HG03095 (cell line): ENCODE data around the gene PTPRN2.
"Not testable (repeated sequence)": the region's sequence is repeated elsewhere in the genome, so short reads cannot be mapped to it uniquely, and the experiment has no call there.

ENCODE experiments used
- ATAC-seq: cut with Tn5 transposase; IDR thresholded peaks from one replicate; pipeline ENCODE4 v1.9.1; 2021; ENCODE audit warnings: moderate library complexity; ENCODE audit not compliant: unreplicated experiment

Gene PTPRN2

DNA sequence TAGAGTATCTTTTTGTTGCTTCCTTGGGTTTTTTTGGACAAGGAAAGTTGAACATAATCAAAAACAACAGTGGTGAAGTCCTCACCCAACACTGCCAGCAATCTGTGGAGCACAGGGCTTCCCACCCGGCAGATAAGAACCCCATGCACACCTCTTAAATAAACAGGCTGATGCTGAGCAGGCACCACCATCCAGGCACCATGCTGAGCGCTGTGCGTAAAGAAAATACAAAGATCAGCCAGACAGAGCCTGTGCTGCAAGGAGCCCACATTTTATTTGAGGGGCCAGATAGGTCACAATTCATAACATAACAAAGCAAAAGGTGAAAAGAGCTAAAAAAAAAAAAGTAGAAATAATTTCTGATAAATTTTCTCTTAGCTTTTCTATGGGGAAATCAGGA lies 231.2 kb downstream of the PTPRN2 start:
- no peak for ATAC-seq

DNA sequence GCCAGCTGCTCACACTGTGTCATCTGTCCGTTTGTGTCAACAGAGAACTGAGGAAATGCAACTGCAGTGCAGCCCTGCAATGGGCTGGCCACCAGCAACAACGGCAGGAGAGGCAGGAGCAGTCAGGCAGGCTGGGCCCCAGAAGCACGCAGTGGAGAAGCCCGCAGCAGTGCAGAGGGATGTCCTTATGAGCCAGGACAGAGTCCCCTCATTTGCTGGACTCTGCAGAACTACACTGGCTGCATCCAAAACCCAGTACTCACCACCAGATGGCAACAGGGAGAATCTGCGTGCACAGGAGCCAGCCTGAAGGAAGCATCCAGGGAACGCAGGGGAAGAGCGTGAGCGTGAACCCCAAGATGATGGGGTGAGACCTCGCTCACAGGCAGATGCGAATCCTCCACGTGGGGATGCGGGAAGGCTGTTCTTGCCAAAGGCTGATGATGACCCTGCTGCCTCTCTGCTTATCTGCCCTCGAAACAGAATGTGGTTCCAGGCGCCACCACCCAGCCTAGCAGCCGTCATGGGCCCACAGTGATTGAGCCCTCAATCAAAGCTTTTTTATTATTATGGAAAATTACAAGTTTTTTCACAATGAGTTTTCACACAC lies 232.1 kb downstream of the PTPRN2 start:
- ATAC-seq, result no peak

DNA sequence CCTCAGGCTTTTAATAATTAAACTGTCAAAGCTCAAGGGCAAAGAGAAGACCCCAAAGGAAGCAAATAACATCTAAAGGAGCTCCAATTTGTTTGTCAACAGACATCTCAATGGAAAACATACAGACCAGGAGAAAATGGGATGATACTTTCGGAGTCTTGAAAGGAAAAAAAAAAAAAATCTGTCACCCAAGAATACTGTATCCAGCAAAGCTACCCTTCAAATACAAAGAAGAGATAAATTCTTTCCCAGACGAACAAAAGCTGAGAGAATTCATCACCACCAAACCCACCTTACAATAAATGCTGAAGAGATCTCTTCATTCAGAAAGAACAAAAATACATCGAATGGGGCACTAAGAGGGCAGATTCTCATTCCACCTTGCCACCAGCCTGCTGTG lies 232.8 kb downstream of the PTPRN2 start:
- no peak for ATAC-seq

DNA sequence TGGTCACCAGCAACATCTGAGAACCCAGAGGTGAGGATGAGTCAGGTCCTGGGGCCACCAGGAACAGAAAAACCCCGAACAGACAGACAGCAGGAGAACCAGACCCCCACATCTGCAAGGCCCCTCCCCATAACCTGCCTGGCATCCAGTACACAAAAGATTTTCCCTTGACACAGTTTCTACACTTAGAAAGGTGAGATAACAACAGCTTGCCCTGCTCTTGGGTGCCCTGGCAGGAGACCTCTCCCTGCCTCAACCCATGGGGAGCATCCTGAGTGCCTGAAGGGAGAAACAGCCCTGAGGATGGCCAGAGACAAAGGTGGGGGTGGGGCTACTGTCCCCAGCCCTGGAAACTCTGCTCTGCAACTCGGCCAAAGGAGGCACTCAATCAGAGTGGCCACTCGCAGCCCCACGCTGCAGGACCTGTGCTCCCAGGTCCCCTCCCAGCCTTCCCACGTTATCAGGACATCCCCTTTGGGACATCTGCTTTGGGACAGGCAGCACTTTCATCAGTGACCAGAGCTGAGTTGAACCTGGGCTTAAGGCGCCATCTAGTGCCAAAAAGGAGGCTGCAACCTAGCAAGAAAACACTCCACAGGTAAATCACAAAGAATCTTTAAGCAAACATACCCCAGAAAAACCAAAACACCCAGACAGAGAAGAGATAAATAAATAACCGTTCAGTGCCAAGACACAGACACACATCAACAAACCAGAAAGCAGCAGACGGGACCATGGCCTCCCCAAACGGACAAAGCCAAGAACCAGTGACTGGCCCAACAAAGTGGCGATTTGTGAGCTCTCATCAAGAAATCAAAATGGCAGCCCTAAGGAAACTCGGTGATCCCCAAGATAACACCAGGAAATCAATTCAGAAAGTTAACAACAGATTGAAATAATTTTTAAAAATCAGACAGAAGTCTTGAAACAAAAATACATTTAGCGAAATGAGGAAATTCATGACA lies 233.7 kb downstream of the PTPRN2 start:
- ATAC-seq, result no peak

DNA sequence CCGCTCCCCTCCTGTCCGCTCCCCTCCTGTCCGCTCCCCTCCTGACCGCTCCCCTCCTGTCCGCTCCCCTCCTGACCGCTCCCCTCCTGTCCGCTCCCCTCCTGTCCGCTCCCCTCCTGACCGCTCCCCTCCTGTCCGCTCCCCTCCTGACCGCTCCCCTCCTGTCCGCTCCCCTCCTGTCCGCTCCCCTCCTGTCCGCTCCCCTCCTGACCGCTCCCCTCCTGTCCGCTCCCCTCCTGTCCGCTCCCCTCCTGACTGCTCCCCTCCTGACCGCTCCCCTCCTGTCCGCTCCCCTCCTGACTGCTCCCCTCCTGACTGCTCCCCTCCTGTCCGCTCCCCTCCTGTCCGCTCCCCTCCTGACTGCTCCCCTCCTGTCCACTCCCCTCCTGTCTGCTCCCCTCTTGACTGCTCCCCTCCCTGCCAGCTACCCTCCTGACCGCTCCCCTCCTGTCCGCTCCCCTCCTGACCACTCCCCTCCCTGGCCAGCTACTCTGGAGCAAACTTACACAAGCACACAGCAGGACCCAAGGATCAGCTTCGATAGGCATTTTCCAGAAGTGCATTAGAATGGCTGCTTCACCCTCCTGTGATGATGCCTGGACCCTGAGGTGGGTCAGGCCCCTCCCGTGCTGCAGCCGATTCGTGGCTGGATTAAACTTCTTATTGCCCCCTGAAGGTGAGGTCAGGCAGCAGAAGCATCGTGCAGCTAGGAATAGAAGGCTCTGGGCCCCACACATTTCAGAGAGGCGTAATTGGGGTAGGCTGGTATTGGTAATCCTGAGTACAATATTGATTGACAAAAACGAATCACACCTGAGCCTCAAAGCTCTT lies 235.5 kb downstream of the PTPRN2 start:
- ATAC-seq, result not testable (repeated sequence)

DNA sequence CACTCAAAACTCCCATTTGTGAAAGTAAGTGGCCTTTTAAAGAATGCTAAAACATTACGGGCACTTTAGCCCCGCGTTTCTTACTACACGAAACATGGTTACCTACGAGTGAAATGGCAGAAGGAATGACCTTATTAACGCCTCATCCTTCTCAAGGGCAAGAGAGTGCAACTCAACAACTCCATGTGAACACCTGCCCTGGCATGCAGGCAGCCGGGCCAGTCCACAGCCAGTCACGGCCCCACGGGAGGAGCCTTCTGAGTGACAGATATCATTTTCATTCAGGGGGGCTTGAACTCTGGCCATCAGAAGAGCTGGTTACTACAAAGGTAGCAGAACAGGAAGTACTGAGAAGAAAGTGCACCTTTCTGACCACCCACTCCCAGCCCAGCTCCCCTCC lies 236.1 kb downstream of the PTPRN2 start:
- no peak for ATAC-seq

DNA sequence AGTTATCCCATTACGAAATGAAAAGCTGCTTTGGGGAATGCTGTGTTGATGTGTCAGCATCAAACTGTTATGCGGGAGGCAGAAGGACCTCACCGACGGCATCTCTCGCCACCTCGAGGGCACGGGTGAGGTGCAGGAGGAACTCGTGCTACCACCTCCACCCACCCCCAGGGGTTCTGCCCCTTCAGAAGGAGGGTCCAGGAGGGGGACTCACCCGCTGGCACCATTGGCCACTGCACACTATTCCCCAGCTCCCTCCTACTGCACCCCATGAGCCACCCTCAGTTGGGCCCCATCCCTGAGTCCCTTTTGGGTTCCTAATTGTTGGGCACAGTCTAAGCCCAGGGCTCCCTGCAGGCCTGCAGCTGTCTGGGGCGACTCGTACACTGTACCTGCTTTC lies 236.6 kb downstream of the PTPRN2 start:
- ATAC-seq, result no peak

DNA sequence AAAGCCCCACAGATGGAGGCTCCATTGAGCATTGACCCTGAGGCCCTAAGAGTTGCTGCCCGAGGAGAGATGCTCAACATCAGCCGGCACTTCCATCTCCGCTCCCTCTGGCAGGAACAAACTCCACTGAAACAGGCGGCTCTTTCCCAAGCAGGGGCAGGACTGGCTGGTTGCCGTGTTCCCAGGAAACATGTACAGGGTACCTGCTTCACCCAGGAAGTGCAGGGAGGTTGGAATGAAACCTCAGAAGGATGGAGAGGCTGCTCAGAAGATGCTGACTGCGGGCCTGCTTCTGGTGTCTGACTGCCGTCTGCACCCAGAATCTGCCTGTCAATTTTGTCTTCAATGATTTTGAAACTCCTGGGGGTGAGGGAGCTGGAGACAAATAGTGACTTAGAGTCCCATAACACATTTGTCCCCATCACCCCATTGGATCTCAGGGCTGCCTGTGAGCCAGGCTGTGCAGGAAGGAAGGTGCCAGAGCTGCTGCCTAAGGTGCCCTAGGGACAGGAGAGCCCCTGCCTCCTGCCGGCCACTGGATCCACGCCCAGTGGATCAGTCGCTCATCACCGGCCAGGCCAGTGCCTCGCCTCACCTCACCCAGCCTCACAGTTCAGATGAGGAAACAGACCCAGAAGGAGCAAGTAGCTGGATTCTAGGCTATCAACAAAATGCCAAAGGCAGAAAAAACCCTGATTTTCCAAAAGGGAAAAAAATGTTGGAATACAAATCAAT lies 237.3 kb downstream of the PTPRN2 start:
- ATAC-seq, result no peak

DNA sequence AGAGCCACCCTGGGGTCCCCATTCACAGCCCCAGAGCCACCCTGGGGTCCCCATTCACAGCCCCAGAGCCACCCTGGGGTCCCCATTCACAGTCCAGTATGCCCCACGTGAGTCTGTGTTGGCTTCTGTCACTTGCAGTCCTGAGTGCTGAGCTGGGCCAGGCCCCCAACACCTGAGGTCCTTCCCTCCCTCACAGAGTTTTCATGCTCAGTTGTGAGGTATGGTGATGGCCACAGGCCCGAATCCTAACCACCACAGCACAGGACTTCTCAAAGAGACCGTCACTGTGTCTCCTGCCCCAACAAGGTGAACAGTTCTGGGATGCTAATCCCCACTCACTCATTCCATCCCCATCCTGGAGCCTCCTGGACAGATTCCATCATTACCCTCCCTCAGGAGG lies 239.2 kb downstream of the PTPRN2 start:
- ATAC-seq, result no peak

DNA sequence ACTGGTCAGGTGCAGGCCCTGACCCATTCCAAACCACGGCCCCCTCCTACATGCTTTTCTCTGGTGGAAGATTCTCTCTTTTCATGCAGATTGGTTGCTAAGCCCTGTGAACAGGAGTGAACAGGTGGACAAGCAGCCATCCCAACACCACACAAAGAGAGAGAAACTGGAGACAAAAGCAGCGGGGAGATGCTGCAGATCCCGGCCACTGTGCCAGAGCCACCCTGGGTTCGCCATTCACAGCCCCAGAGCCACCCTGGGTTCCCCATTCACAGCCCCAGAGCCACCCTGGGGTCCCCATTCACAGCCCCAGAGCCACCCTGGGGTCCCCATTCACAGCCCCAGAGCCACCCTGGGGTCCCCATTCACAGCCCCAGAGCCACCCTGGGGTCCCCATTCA lies 239.6 kb downstream of the PTPRN2 start:
- ATAC-seq, result not testable (repeated sequence)

DNA sequence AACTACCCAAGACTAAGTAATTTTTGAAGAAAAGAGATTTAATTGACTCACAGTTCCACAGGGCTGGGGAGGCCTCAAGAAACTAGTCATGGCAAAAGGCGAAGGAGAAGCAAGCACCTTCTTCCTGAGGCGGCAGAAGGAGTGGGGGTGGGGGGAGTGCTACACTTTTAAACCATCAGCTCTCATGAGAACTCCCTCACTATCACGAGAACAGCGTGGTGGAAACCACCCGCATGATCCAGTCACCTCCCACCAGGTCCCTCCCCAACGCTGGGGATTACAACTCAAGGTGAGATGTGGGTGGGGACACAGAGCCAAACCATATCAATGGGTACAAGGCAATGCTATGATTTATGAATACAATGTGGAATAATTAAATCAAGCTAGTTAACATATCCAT lies 241.9 kb downstream of the PTPRN2 start:
- no peak for ATAC-seq

DNA sequence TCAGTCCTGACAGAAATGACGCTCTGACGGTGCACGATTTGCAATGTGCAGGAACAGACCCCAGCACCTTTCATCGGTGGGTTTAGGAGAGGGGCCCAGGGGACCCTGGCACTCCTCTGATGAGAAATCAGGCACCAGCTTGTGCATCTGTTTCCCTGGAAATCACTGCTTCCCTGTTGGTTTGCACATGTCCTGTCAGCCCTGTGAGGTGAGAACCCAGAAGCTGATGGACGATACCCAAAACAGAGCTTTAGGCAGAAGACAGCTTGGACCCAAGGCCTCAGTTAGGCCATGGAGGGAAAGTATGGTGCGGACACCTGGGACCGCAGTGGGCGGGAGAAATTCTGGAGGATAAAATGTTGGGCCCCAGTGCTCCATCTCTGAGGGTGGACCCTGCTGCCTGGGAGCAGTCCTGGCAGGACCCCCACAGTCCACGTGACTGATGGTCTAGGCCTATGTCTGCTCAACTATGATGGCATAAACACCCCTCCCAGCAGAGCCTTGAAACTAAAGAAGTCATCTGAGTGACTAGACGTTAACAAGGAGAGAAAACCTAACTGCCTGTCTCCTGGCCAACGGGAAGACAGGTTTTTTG lies 242.8 kb downstream of the PTPRN2 start:
- ATAC-seq, result no peak

DNA sequence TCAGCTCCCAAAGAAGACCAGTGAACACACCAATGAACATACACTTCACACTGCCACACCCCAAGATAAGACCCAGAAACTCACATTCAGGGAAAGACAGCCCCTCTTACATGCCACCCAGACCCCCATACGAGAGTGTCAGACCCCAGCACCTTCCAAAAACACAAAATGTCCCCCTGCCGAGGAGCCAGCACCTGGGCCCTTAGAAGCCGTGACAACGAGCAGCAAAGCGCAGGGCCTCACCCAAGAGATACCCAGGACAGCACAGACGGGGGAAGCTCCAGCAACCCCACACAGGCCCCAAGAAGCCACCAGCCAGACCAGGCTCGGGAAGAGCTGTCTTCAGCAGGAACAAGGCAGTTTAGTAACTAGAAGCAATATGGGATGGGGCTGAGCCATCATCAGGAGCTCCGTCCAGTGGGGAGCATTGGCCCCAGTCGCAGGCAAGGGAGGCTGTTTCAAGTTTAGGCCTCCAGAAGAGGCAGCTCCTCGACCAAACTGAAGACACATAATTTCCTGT lies 243.6 kb downstream of the PTPRN2 start:
- ATAC-seq, result no peak

DNA sequence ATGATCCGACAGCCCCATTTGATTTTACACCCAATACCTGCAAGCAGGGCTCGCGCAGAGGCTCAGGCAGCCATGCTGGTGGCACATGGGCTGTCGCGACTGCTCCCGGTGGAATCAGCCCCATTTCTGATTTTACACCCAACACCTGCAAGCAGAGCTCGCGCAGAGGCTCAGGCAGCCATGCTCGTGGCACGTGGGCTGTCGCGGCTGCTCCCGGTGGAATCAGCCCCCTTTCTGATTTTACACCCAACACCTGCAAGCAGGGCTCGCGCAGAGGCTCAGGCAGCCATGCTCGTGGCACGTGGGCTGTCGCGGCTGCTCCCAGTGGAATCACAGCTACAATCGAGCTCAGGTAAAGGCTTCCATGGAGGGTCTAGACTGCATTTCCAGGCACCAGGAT lies 244.1 kb downstream of the PTPRN2 start:
- ATAC-seq, result no peak

DNA sequence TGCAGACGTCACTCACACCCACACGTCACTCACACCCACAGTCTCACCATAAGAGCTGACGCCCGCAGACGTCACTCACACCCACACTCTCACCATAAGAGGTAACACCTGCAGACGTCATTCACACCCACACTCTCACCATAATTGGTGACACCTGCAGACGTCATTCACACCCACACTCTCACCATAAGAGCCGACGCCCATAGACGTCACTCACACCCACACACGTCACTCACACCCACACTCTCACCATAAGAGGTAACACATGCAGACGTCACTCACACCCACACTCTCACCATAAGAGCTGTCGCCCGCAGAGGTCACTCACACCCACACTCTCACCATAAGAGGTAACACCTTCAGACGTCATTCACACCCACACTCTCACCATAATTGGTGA lies 246.5 kb downstream of the PTPRN2 start:
- ATAC-seq, result not testable (repeated sequence)

DNA sequence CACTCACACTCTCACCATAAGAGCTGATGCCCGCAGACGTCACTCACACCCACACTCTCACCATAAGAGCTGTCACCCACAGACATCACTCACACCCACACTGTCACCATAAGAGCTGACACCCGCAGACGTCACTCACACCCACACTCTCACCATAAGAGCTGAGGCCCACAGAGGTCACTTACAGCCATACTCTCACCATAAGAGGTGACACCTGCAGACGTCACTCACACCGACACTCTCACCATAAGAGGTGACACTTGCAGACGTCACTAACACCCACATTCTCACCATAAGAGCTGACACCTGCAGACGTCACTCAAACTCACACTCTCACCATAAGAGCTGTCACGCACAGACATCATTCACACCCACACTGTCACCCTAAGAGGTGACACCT lies 250.7 kb downstream of the PTPRN2 start:
- ATAC-seq, result not testable (repeated sequence)

DNA sequence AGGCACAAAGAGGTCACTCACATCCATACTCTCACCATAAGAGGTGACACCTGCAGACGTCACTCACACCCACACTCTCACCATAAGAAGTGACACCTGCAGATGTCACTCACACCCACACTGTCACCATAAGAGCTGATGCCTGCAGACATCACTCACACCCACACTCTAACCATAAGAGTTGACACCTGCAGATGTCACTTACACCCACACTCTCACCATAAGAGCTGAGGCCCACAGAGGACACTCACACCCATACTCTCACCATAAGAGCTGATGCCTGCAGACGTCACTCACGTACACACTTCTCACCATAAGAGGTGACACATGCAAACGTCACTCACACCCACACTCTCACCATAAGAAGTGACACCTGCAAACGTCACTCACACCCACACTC lies 255.1 kb downstream of the PTPRN2 start:
- ATAC-seq, result not testable (repeated sequence)

DNA sequence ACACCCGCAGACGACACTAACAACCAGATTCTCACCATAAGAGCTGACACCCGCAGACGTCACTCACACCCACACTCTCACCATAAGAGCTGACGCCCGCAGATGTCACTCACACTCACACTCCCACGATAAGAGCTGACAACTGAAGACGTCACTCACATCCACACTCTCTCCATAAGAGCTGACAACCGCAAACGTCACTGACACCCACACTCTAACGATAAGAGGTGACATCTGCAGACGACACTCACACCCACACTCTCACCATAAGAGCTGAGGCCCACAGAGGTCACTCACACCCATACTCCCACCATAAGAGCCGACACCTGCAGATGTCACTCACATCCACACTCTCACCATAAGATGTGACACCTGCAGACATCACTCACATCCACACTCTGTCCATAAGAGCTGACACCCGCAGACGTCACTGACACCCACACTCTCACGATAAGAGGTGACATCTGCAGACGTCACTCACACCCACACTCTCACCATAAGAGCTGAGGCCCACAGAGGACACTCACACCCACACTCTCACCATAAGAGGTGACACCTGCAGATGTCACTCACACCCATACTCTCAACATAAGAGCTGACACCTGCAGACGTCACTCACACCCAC lies 255.7 kb downstream of the PTPRN2 start:
- ATAC-seq, result not testable (repeated sequence)

DNA sequence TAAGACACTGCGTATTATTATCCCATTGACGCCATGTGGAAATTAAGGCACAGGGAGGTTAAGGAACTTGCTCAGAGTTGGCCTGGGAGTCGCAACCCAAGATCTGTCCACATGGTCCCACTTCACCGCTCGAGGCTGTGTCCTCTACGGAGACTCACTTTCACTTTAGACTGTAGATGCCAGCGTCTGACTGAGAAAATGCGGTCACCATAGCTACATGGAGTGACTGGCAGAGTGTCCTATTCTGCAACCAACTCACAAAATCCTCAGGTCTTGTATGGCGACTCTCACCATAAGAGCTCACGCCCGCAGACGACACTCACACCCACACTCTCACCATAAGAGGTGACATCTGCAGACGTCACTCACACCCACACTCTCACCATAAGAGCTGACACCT lies 257.9 kb downstream of the PTPRN2 start:
- no peak for ATAC-seq
